OCI-LY1 (cell line): ENCODE results near the gene DNMT1.

Experiments
- H2AFZ ChIP-seq: fragments of 200-600 bp; sonication (generic), shearing (Covaris generic); 2 replicates; pipeline ENCODE4 v1.6.0; 2014; ENCODE audit warnings: antibody characterized with exemption, mild to moderate bottlenecking, low read length
- H3F3A ChIP-seq: fragments of 200-600 bp; sonication (generic), shearing (Covaris generic); 2 replicates; pipeline ENCODE4 v1.6.0; 2014; ENCODE audit warnings: mild to moderate bottlenecking, antibody characterized with exemption, low read length, moderate library complexity; ENCODE audit not compliant: insufficient read depth
- H3K27ac ChIP-seq: fragments of 200-600 bp; sonication (generic); 2 replicates; pipeline ENCODE4 v1.5.1; 2014; ENCODE audit warnings: low read length, mixed run types, mild to moderate bottlenecking, low read depth; ENCODE audit not compliant: poor library complexity, severe bottlenecking
- H3K27me3 ChIP-seq: fragments of 200-600 bp; sonication (generic); 2 replicates; pipeline ENCODE4 v1.6.0; 2014; ENCODE audit warnings: antibody characterized with exemption, mild to moderate bottlenecking, low read length, moderate library complexity; ENCODE audit not compliant: insufficient read depth
- H3K36me3 ChIP-seq: fragments of 200-600 bp; sonication (generic); 2 replicates; pipeline ENCODE4 v1.6.1; 2014; ENCODE audit warnings: mild to moderate bottlenecking, antibody characterized with exemption, low read length, moderate library complexity, mixed read lengths; ENCODE audit not compliant: insufficient read depth
- H3K4me1 ChIP-seq: fragments of 200-600 bp; sonication (generic); 2 replicates; pipeline ENCODE4 v1.5.1; 2014; ENCODE audit warnings: mild to moderate bottlenecking, low read length, moderate library complexity; ENCODE audit not compliant: insufficient read depth, severe bottlenecking
- H3K4me2 ChIP-seq: fragments of 200-600 bp; sonication (generic), shearing (Covaris generic); 2 replicates; pipeline ENCODE4 v1.6.1; 2014; ENCODE audit warnings: low read length
- H3K4me3 ChIP-seq: fragments of 200-600 bp; sonication (generic); 2 replicates; pipeline ENCODE4 v1.5.1; 2014; ENCODE audit warnings: low read length, low read depth, mild to moderate bottlenecking, mixed read lengths; ENCODE audit not compliant: poor library complexity, severe bottlenecking
- H3K79me2 ChIP-seq: fragments of 200-600 bp; shearing (Covaris generic); 2 replicates; pipeline ENCODE4 v1.6.1; 2016; ENCODE audit warnings: mixed run types, low read length, mixed read lengths; ENCODE audit not compliant: insufficient read depth
- H3K9ac ChIP-seq: fragments of 200-600 bp; sonication (generic), shearing (Covaris generic); 2 replicates; pipeline ENCODE4 v1.6.1; 2014; ENCODE audit warnings: mild to moderate bottlenecking, low read length, mixed read lengths
- H3K9me2 ChIP-seq: fragments of 200-600 bp; sonication (generic), shearing (Covaris generic); 2 replicates; pipeline ENCODE4 v1.6.1; 2014; ENCODE audit warnings: low read depth, mild to moderate bottlenecking, low read length, mixed read lengths
- H3K9me3 ChIP-seq: fragments of 200-600 bp; shearing (Covaris generic); 2 replicates; pipeline ENCODE4 v1.6.1; 2014; ENCODE audit warnings: low read length, mixed read lengths
- H4K20me1 ChIP-seq: fragments of 200-600 bp; sonication (generic), shearing (Covaris generic); 2 replicates; pipeline ENCODE4 v1.6.0; 2016; ENCODE audit warnings: mild to moderate bottlenecking, low read length; ENCODE audit not compliant: insufficient read depth
- CTCF ChIP-seq: fragments of 200-600 bp; sonication (generic), shearing (Covaris generic); IDR thresholded peaks from 2 replicates; pipeline ENCODE4 v1.5.1; 2017; ENCODE audit warnings: mild to moderate bottlenecking, antibody characterized with exemption, low read length, moderate library complexity, mixed read lengths
- EZH2 ChIP-seq: fragments of 200-600 bp; sonication (generic), shearing (Covaris generic); IDR thresholded peaks from 2 replicates; pipeline ENCODE4 v1.8.0; 2017; ENCODE audit warnings: borderline replicate concordance, mixed run types, mild to moderate bottlenecking, antibody characterized with exemption, low read length, moderate library complexity, mixed read lengths

The DNMT1 gene

GRCh38 chr19:10163536-10163935, 31.2 kb downstream of the DNMT1 start:
- Histone ChIP-seq H3K27me3 (no peaks in the 10 kb centered on the region), H3K36me3 (peaks cover 97% of the 10 kb centered on the region), H3K4me1 (no peaks in the 10 kb centered on the region), H3F3A (no peaks in the 10 kb centered on the region), H3K27ac (no peak overlapping the region), H3K9me3 (no peaks in the 10 kb centered on the region), H3K9me2 (no peaks in the 10 kb centered on the region), H3K79me2 (no peaks in the 10 kb centered on the region), H2AFZ (no peak overlapping the region), H3K4me2 (no peak overlapping the region), H4K20me1 (no peaks in the 10 kb centered on the region), H3K4me3 (no peak overlapping the region), H3K9ac (no peak overlapping the region)
- no peak for TF ChIP-seq CTCF
- no peak for TF ChIP-seq EZH2

DNA sequence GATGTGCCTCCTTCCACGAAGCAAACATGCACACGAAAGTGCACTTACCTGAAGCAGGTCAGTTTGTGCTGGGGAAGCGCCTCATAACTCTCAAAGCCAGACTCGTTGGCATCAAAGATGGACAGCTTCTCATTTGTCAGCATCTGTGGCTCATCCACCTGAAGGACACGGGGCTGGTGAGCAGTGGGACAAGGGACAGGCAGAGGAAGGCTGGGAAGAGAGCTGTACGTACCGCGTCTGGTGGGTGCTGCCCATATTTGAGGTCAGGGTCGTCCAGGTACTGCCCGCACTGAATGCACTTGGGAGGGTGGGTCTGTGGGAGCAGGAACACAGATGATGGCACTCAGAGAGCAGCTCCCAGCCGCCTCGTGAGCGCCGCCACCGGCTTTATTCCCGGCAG, 35.1 kb downstream of the DNMT1 start:
- no peaks in the 10 kb centered on the region for H3K9me3 ChIP-seq
- no peak overlapping the region for H2AFZ ChIP-seq
- H3K4me1 ChIP-seq = no peaks in the 10 kb centered on the region
- no peak overlapping the region for H3K27ac ChIP-seq
- H4K20me1 ChIP-seq = no peaks in the 10 kb centered on the region
- no peaks in the 10 kb centered on the region for H3K9me2 ChIP-seq
- H3K27me3 ChIP-seq = no peaks in the 10 kb centered on the region
- TF ChIP-seq CTCF = no peak
- no peak for TF ChIP-seq EZH2
- H3K79me2 ChIP-seq = no peaks in the 10 kb centered on the region
- no peak overlapping the region for H3K4me3 ChIP-seq
- no peaks in the 10 kb centered on the region for H3F3A ChIP-seq
- no peak overlapping the region for H3K9ac ChIP-seq
- peaks cover 98% of the 10 kb centered on the region for H3K36me3 ChIP-seq
- H3K4me2 ChIP-seq = no peak overlapping the region

GRCh38 chr19:10158485-10158884, 36.3 kb downstream of the DNMT1 start:
- H3K9me3 ChIP-seq = no peaks in the 10 kb centered on the region
- no peaks in the 10 kb centered on the region for H3K4me1 ChIP-seq
- H3K9ac ChIP-seq = no peak overlapping the region
- no peaks in the 10 kb centered on the region for H4K20me1 ChIP-seq
- H3K79me2 ChIP-seq = no peaks in the 10 kb centered on the region
- H2AFZ ChIP-seq = no peak overlapping the region
- no peak overlapping the region for H3K4me3 ChIP-seq
- H3K4me2 ChIP-seq = no peak overlapping the region
- H3F3A ChIP-seq = no peaks in the 10 kb centered on the region
- no peaks in the 10 kb centered on the region for H3K9me2 ChIP-seq
- no peaks in the 10 kb centered on the region for H3K27me3 ChIP-seq
- H3K36me3 ChIP-seq = peaks cover 98% of the 10 kb centered on the region
- H3K27ac ChIP-seq = no peak overlapping the region
- no peak for TF ChIP-seq CTCF
- TF ChIP-seq EZH2 = no peak
